Trophoblast cell (in vitro differentiated cells and primary cell): Measurements from ENCODE around the gene EXOC8.

ENCODE experiments used
- DNase-seq, 2 donors: peaks; one replicate each; pipeline ENCODE4 v3.0.0-alpha.2; 2016
- H2AFZ ChIP-seq: 2 replicates; pipeline ENCODE4 v1.6.1; 2013; ENCODE audit warnings: low read length, moderate library complexity, mild to moderate bottlenecking; ENCODE audit not compliant: insufficient read depth, poor library complexity
- H2AK5ac ChIP-seq: 2 replicates; pipeline ENCODE4 v1.6.1; 2013; ENCODE audit warnings: mild to moderate bottlenecking, low read length
- H2BK120ac ChIP-seq: 2 replicates; pipeline ENCODE4 v1.6.1; 2013; ENCODE audit warnings: low read length, mild to moderate bottlenecking, moderate library complexity; ENCODE audit not compliant: insufficient read depth, poor library complexity
- H2BK12ac ChIP-seq: 2 replicates; pipeline ENCODE4 v1.6.1; 2013; ENCODE audit warnings: mild to moderate bottlenecking, low read length, moderate library complexity
- H2BK5ac ChIP-seq: 2 replicates; pipeline ENCODE4 v1.6.1; 2013; ENCODE audit warnings: low read length, low read depth, moderate library complexity, mild to moderate bottlenecking; ENCODE audit not compliant: poor library complexity
- H3K14ac ChIP-seq: 2 replicates; pipeline ENCODE4 v1.6.1; 2013; ENCODE audit warnings: mild to moderate bottlenecking, low read length
- H3K18ac ChIP-seq: 2 replicates; pipeline ENCODE4 v1.6.1; 2013; ENCODE audit warnings: mild to moderate bottlenecking, low read length
- H3K23ac ChIP-seq: 2 replicates; pipeline ENCODE4 v1.6.1; 2013; ENCODE audit warnings: low read length
- H3K27ac ChIP-seq: 2 replicates; pipeline ENCODE4 v1.5.1; 2013; ENCODE audit warnings: low read depth, mild to moderate bottlenecking, inconsistent platforms, low read length, moderate library complexity
- H3K27me3 ChIP-seq: 2 replicates; pipeline ENCODE4 v1.6.1; 2013; ENCODE audit warnings: inconsistent platforms, mild to moderate bottlenecking, low read length, moderate library complexity; ENCODE audit not compliant: insufficient read depth
- H3K36me3 ChIP-seq, 2 experiments: 1 replicate in 1 of 2; 2 replicates in 1 of 2; pipeline ENCODE4 v1.6.1; 2013; ENCODE audit warnings: low read length in 2 of 2, mild to moderate bottlenecking in 2 of 2, moderate library complexity in 1 of 2; ENCODE audit not compliant: insufficient read depth in 2 of 2, control insufficient read depth in 1 of 2
- H3K4ac ChIP-seq: 2 replicates; pipeline ENCODE4 v1.6.1; 2013; ENCODE audit warnings: low read depth, mild to moderate bottlenecking, low read length, moderate library complexity
- H3K4me1 ChIP-seq, 2 experiments: 1 replicate in 1 of 2; 2 replicates in 1 of 2; pipeline ENCODE4 v1.6.1; 2013; ENCODE audit warnings: low read length in 2 of 2, mild to moderate bottlenecking in 2 of 2, moderate library complexity in 1 of 2; ENCODE audit not compliant: insufficient read depth in 2 of 2, control insufficient read depth in 1 of 2
- H3K4me2 ChIP-seq: 2 replicates; pipeline ENCODE4 v1.6.1; 2013; ENCODE audit warnings: inconsistent platforms, mild to moderate bottlenecking, low read length, moderate library complexity
- H3K4me3 ChIP-seq: 2 replicates; pipeline ENCODE4 v1.5.1; 2013; ENCODE audit warnings: mild to moderate bottlenecking, low read depth, low read length, inconsistent platforms
- H3K79me1 ChIP-seq: one replicate; pipeline ENCODE4 v1.6.1; 2013; ENCODE audit warnings: low read length
- H3K79me2 ChIP-seq: 2 replicates; pipeline ENCODE4 v1.6.1; 2013; ENCODE audit warnings: low read length, mild to moderate bottlenecking; ENCODE audit not compliant: control insufficient read depth, insufficient read depth, poor library complexity
- H3K9ac ChIP-seq: 2 replicates; pipeline ENCODE4 v1.6.1; 2013; ENCODE audit warnings: mild to moderate bottlenecking, low read length
- H3K9me3 ChIP-seq: 2 replicates; pipeline ENCODE4 v1.6.1; 2013; ENCODE audit warnings: low read depth, mild to moderate bottlenecking, control low read depth, inconsistent platforms, low read length; ENCODE audit not compliant: insufficient read depth
- H4K12ac ChIP-seq: 2 replicates; pipeline ENCODE4 v1.6.1; 2013; ENCODE audit warnings: low read depth, mild to moderate bottlenecking, low read length, moderate library complexity
- H4K8ac ChIP-seq: 2 replicates; pipeline ENCODE4 v1.6.1; 2013; ENCODE audit warnings: low read depth, mild to moderate bottlenecking, low read length, moderate library complexity
- H4K91ac ChIP-seq: one replicate; pipeline ENCODE4 v1.6.1; 2013; ENCODE audit warnings: low read depth, mild to moderate bottlenecking, low read length, moderate library complexity
- WGBS: extraction: QIAGEN DNeasy Blood & Tissue Kit; methylation state at CpG from one replicate; pipeline ENCODE4 v1.1.7; 2013; ENCODE audit warnings: missing lambda C conversion rate; ENCODE audit not compliant: insufficient read length, insufficient coverage; ENCODE audit errors: extremely low coverage; 5-methylcytosine and 5-hydroxymethylcytosine counted together

The EXOC8 gene

DNA sequence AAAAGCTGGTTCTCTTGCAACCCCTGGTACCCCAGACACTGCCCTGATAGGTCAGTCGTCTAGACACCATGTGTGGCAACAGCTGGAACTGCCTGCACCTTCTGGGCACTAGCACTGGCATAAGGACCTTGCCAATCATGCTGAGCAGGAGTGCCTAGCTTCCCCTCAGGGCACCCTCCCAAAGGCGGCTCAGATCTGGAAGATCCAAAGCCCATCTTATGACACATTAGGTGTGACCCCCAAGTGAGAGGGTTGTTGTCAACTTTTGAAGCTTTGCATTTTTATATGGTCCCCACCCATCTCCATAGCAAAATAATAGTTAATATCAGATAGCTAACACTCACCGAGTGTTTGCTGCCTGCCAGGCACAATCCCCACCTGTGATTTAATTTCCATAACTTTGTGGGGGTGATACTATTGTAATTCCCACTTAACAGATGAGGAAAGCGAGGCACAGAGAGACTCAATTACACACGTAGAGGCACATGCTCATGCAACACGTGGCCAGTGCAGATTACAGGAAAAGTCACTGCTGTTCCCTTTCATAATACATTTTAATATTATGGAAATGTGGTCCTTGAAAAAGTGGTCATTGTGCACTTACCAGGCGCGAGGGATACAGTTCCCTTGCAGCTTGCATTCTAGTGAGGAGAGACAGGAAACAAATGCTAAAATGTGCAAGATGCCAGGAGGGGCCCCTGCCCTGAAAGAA is 25.8 kb downstream of the EXOC8 start:
- H3K79me2 ChIP-seq, result no peaks in the 10 kb centered on the region
- no peak overlapping the region for H3K9ac ChIP-seq
- no CpG with 5 or more reads among the region's 8 CpGs for WGBS
- H2AK5ac ChIP-seq, result no peak overlapping the region
- no peak overlapping the region for H4K8ac ChIP-seq
- no peak for DNase-seq
- H2BK5ac ChIP-seq, result no peak overlapping the region
- H3K23ac ChIP-seq, result no peak overlapping the region
- H4K12ac ChIP-seq, result no peak overlapping the region
- no peaks in the 10 kb centered on the region for H3K4me1 ChIP-seq
- H2BK12ac ChIP-seq, result no peak overlapping the region
- H3K4me2 ChIP-seq, result no peak overlapping the region
- no peak overlapping the region for H3K18ac ChIP-seq
- H3K4me3 ChIP-seq, result no peak overlapping the region
- no peak overlapping the region for H3K27ac ChIP-seq
- H3K9me3 ChIP-seq, result peaks cover 3% of the 10 kb centered on the region
- H3K4ac ChIP-seq, result no peak overlapping the region
- no peaks in the 10 kb centered on the region for H3K36me3 ChIP-seq
- no peaks in the 10 kb centered on the region for H3K27me3 ChIP-seq
- no peak overlapping the region for H2AFZ ChIP-seq
- no peak overlapping the region for H4K91ac ChIP-seq
- no peak overlapping the region for H3K14ac ChIP-seq
- H3K79me1 ChIP-seq, result no peaks in the 10 kb centered on the region
- H2BK120ac ChIP-seq, result no peak overlapping the region

GRCh38 chr1:231310391-231310934 is 27.2 kb downstream of the EXOC8 start:
- H3K14ac ChIP-seq, result no peak overlapping the region
- H2BK120ac ChIP-seq, result no peak overlapping the region
- DNase-seq, result no peak
- H2BK5ac ChIP-seq, result no peak overlapping the region
- no peak overlapping the region for H3K4ac ChIP-seq
- no CpG with 5 or more reads among the region's 10 CpGs for WGBS
- no peak overlapping the region for H3K18ac ChIP-seq
- H3K4me2 ChIP-seq, result no peak overlapping the region
- H4K12ac ChIP-seq, result no peak overlapping the region
- no peak overlapping the region for H4K8ac ChIP-seq
- no peaks in the 10 kb centered on the region for H3K27me3 ChIP-seq
- no peak overlapping the region for H4K91ac ChIP-seq
- no peak overlapping the region for H3K27ac ChIP-seq
- H2AK5ac ChIP-seq, result no peak overlapping the region
- no peaks in the 10 kb centered on the region for H3K36me3 ChIP-seq
- H2AFZ ChIP-seq, result no peak overlapping the region
- H2BK12ac ChIP-seq, result no peak overlapping the region
- peaks cover 3% of the 10 kb centered on the region for H3K9me3 ChIP-seq
- H3K23ac ChIP-seq, result no peak overlapping the region
- H3K79me2 ChIP-seq, result no peaks in the 10 kb centered on the region
- H3K4me3 ChIP-seq, result no peak overlapping the region
- no peaks in the 10 kb centered on the region for H3K4me1 ChIP-seq
- H3K79me1 ChIP-seq, result no peaks in the 10 kb centered on the region
- no peak overlapping the region for H3K9ac ChIP-seq

- H3K4ac ChIP-seq, result no peak overlapping the region
- H3K4me3 ChIP-seq, result no peak overlapping the region
- no peaks in the 10 kb centered on the region for H3K9me3 ChIP-seq
- no peak overlapping the region for H4K12ac ChIP-seq
- no peaks in the 10 kb centered on the region for H3K4me1 ChIP-seq
- no peaks in the 10 kb centered on the region for H3K79me1 ChIP-seq
- H4K91ac ChIP-seq, result no peak overlapping the region
- DNase-seq, result no peak
- no peak overlapping the region for H2AFZ ChIP-seq
- no peaks in the 10 kb centered on the region for H3K36me3 ChIP-seq
- no peak overlapping the region for H3K4me2 ChIP-seq
- no peak overlapping the region for H3K27ac ChIP-seq
- H2BK12ac ChIP-seq, result no peak overlapping the region
- no peak overlapping the region for H3K14ac ChIP-seq
- no CpG with 5 or more reads among the region's 3 CpGs for WGBS
- no peaks in the 10 kb centered on the region for H3K79me2 ChIP-seq
- H3K18ac ChIP-seq, result no peak overlapping the region
- H2AK5ac ChIP-seq, result no peak overlapping the region
- H3K27me3 ChIP-seq, result no peaks in the 10 kb centered on the region
- no peak overlapping the region for H3K23ac ChIP-seq
- H3K9ac ChIP-seq, result no peak overlapping the region
- H4K8ac ChIP-seq, result no peak overlapping the region
- no peak overlapping the region for H2BK5ac ChIP-seq
- no peak overlapping the region for H2BK120ac ChIP-seq
These were observed 35.7 kb downstream of the EXOC8 start for GRCh38 chr1:231301990-231302389.

DNA sequence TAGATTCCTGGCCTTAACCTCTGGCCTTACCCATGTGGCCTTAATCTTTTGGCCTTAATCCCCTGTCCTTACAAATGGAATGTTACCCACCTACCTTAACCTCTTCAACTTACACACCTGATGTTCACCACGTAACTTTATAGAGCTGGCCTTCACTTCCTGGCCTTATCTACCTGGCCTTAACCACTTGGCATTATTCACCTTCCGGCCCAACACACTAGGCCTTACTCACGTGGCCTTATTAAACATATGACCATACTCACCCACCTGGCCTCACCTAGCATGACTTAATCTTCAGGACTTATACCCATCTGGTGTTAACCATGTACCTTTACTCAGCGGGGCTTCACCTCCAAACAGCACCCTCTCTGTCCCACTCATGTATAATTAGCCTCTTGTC is 41.7 kb downstream of the EXOC8 start:
- no peak overlapping the region for H4K8ac ChIP-seq
- DNase-seq, result no peak
- no peak overlapping the region for H2BK12ac ChIP-seq
- H3K79me2 ChIP-seq, result no peaks in the 10 kb centered on the region
- no peak overlapping the region for H3K4me3 ChIP-seq
- H3K9ac ChIP-seq, result no peak overlapping the region
- no peak overlapping the region for H3K14ac ChIP-seq
- no peak overlapping the region for H2BK120ac ChIP-seq
- no peaks in the 10 kb centered on the region for H3K27me3 ChIP-seq
- H3K4ac ChIP-seq, result no peak overlapping the region
- H3K4me2 ChIP-seq, result no peak overlapping the region
- no peak overlapping the region for H4K91ac ChIP-seq
- H3K18ac ChIP-seq, result no peak overlapping the region
- no peak overlapping the region for H3K23ac ChIP-seq
- H3K4me1 ChIP-seq, result no peaks in the 10 kb centered on the region
- H2AFZ ChIP-seq, result no peak overlapping the region
- H3K9me3 ChIP-seq, result no peaks in the 10 kb centered on the region
- no peaks in the 10 kb centered on the region for H3K36me3 ChIP-seq
- H4K12ac ChIP-seq, result no peak overlapping the region
- H2AK5ac ChIP-seq, result no peak overlapping the region
- no peaks in the 10 kb centered on the region for H3K79me1 ChIP-seq
- H3K27ac ChIP-seq, result no peak overlapping the region
- WGBS, result no CpG with 5 or more reads among the region's 4 CpGs
- H2BK5ac ChIP-seq, result no peak overlapping the region
